OCI-LY3 (cell line): ENCODE data around the gene DHDH.

Experiments used
- H2AFZ ChIP-seq: fragments of 200-600, 300-600 bp; shearing (Covaris generic); 2 replicates; pipeline ENCODE4 v1.6.0; 2014; ENCODE audit warnings: antibody characterized with exemption, low read depth, low read length
- H3K27ac ChIP-seq: fragments of 200-600, 300-600 bp; sonication (generic); 2 replicates; pipeline ENCODE4 v1.5.1; 2014; ENCODE audit warnings: mild to moderate bottlenecking, low read length, moderate library complexity, mixed read lengths
- H3K27me3 ChIP-seq: fragments of 200-600, 300-600 bp; sonication (generic); 2 replicates; pipeline ENCODE4 v1.6.1; 2014; ENCODE audit warnings: low read depth, low read length, mixed read lengths
- H3K36me3 ChIP-seq: fragments of 200-600, 300-600 bp; sonication (generic); replicated peaks from 2 replicates; pipeline ENCODE3; 2014; ENCODE audit warnings: low read depth, low read length, mixed read lengths
- H3K4me1 ChIP-seq: fragments of 300-600, 200-600 bp; sonication (generic); 2 replicates; pipeline ENCODE4 v1.6.1; 2014; ENCODE audit warnings: low read length, mixed read lengths
- H3K4me2 ChIP-seq: fragments of 200-600, 300-600 bp; sonication (generic); 2 replicates; pipeline ENCODE4 v1.6.1; 2014; ENCODE audit warnings: low read length, mixed read lengths
- H3K4me3 ChIP-seq: fragments of 300-600, 200-600 bp; sonication (generic); 2 replicates; pipeline ENCODE4 v1.5.1; 2014; ENCODE audit warnings: antibody characterized with exemption, mild to moderate bottlenecking, low read length, moderate library complexity
- H3K79me2 ChIP-seq: fragments of 300-600, 200-600 bp; shearing (Covaris generic); 2 replicates; pipeline ENCODE4 v1.6.1; 2014; ENCODE audit warnings: mild to moderate bottlenecking, low read length, mixed read lengths
- H3K9ac ChIP-seq: fragments of 300-600, 200-600 bp; shearing (Covaris generic); 2 replicates; pipeline ENCODE4 v1.6.0; 2014; ENCODE audit warnings: mild to moderate bottlenecking, low read length, moderate library complexity
- H3K9me3 ChIP-seq: fragments of 200-600, 300-600 bp; shearing (Covaris generic); 2 replicates; pipeline ENCODE4 v1.6.1; 2014; ENCODE audit warnings: low read length, mixed read lengths; ENCODE audit not compliant: insufficient read depth
- H4K20me1 ChIP-seq: fragments of 200-600, 300-600 bp; sonication (generic); 2 replicates; pipeline ENCODE4 v1.6.1; 2016; ENCODE audit warnings: low read length, mixed read lengths; ENCODE audit not compliant: insufficient read depth
- CTCF ChIP-seq: fragments of 200-600, 300-600 bp; sonication (generic); IDR thresholded peaks from 2 replicates; pipeline ENCODE4 v1.5.1; 2014; ENCODE audit warnings: antibody characterized with exemption, low read length, low read depth
- EZH2phosphoT487 ChIP-seq: fragments of 200-600 bp; shearing (Covaris generic); IDR thresholded peaks from 2 replicates; pipeline ENCODE4 v1.6.1; 2018; ENCODE audit warnings: antibody characterized with exemption, mixed run types, low read depth

DHDH gene

GRCh38 chr19:48993175-48994034 lies 59.9 kb downstream of the DHDH start, which contains the start of the genes GYS1 and RUVBL2:
Gene GYS1 (minus strand): TSS chr19:48993309. CDS start chr19:48993112, 197 bp downstream.
Gene RUVBL2 (plus strand): TSS chr19:48993887. CDS start chr19:48993912, 25 bp downstream.
- Histone ChIP-seq H3K4me3 (peak within 1 kb of the TSS; percentile 85), H3K9me3 (no peaks in the 10 kb centered on the region), H4K20me1 (peaks cover 11% of the 10 kb centered on the region), H3K36me3 (peaks cover 7% of the 10 kb centered on the region), H3K79me2 (peaks cover 66% of the 10 kb centered on the region), H3K4me2 (peak within 1 kb of the TSS; percentile 93), H3K27me3 (no peaks in the 10 kb centered on the region), H3K4me1 (peaks cover 16% of the 10 kb centered on the region), H3K9ac (peak within 1 kb of the TSS; percentile 84), H2AFZ (0 out of 2 replicates have a peak within 1 kb of the TSS, but pooled peaks have one; percentile 29), H3K27ac (peak within 1 kb of the TSS; percentile 79)
- TF ChIP-seq CTCF (peak; percentile 74), EZH2phosphoT487 (no peak)

- H3K27me3 ChIP-seq: no peaks in the 10 kb centered on the region
- no peaks in the 10 kb centered on the region for H3K9me3 ChIP-seq
- peak overlapping the region; percentile 83 for H3K9ac ChIP-seq
- peaks cover 11% of the 10 kb centered on the region for H4K20me1 ChIP-seq
- H3K4me2 ChIP-seq: peak overlapping the region; percentile 80
- H3K79me2 ChIP-seq: peaks cover 66% of the 10 kb centered on the region
- H3K4me3 ChIP-seq: peak overlapping the region; percentile 85
- H3K36me3 ChIP-seq: peaks cover 7% of the 10 kb centered on the region
- peak overlapping the region; percentile 79 for H3K27ac ChIP-seq
- TF ChIP-seq CTCF (no peak), EZH2phosphoT487 (no peak)
- H3K4me1 ChIP-seq: peaks cover 16% of the 10 kb centered on the region
- H2AFZ ChIP-seq: no peak overlapping the region
These were observed 60.5 kb downstream of the DHDH start for GRCh38 chr19:48994035-48994386.
